Measurements from ENCODE around the gene KCNJ9. TPM values are rescaled to one million over a fixed set of nuclear protein-coding genes. Genes with fewer than 3 reads are reported as not detected.

Gene KCNJ9
- total and polyA plus RNA-seq, 2 of the 13 experiments (the other 11 are each of a cell fraction or from before 2014, with no cell fraction given): not detected

DNA sequence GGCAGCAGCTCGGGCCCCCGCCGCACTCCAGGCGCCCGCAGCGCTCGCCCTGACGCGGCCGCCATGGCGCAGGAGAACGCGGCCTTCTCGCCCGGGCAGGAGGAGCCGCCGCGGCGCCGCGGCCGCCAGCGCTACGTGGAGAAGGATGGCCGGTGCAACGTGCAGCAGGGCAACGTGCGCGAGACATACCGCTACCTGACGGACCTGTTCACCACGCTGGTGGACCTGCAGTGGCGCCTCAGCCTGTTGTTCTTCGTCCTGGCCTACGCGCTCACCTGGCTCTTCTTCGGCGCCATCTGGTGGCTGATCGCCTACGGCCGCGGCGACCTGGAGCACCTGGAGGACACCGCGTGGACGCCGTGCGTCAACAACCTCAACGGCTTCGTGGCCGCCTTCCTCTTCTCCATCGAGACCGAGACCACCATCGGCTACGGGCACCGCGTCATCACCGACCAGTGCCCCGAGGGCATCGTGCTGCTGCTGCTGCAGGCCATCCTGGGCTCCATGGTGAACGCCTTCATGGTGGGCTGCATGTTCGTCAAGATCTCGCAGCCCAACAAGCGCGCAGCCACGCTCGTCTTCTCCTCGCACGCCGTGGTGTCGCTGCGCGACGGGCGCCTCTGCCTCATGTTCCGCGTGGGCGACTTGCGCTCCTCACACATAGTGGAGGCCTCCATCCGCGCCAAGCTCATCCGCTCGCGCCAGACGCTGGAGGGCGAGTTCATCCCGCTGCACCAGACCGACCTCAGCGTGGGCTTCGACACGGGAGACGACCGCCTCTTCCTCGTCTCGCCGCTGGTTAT is 2.8 kb downstream of the KCNJ9 start (continued):
- no peak for TF ChIP-seq CEBPB (IDR thresholded peaks at IDR 0.05; ENCODE audit: borderline replicate concordance, low read depth, low read length)
- TF ChIP-seq RAD21 (CRISPR knock-in tag; IDR thresholded peaks at IDR 0.05): peak; percentile 30; the same call in 1 of the 2 replicates
- TF ChIP-seq, protein P1, sequence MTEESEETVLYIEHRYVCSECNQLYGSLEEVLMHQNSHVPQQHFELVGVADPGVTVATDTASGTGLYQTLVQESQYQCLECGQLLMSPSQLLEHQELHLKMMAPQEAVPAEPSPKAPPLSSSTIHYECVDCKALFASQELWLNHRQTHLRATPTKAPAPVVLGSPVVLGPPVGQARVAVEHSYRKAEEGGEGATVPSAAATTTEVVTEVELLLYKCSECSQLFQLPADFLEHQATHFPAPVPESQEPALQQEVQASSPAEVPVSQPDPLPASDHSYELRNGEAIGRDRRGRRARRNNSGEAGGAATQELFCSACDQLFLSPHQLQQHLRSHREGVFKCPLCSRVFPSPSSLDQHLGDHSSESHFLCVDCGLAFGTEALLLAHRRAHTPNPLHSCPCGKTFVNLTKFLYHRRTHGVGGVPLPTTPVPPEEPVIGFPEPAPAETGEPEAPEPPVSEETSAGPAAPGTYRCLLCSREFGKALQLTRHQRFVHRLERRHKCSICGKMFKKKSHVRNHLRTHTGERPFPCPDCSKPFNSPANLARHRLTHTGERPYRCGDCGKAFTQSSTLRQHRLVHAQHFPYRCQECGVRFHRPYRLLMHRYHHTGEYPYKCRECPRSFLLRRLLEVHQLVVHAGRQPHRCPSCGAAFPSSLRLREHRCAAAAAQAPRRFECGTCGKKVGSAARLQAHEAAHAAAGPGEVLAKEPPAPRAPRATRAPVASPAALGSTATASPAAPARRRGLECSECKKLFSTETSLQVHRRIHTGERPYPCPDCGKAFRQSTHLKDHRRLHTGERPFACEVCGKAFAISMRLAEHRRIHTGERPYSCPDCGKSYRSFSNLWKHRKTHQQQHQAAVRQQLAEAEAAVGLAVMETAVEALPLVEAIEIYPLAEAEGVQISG (CRISPR knock-in tag; IDR thresholded peaks at IDR 0.05): 0 out of 2 replicates have a peak, but pooled peaks have one; percentile 16
- no peak for TF ChIP-seq IKZF4 (CRISPR knock-in tag; IDR thresholded peaks at IDR 0.05; ENCODE audit: borderline replicate concordance, low read depth, not compliant biosample characterization)
- 0 out of 2 replicates have a peak, but pooled peaks have one; percentile 42 for TF ChIP-seq POGZ (CRISPR knock-in tag; IDR thresholded peaks at IDR 0.05)
- TF ChIP-seq ZBTB38 (CRISPR knock-in tag; IDR thresholded peaks at IDR 0.05): peak; percentile 72; the same call in 1 of the 2 replicates
- no peak for TF ChIP-seq SP5 (CRISPR knock-in tag; IDR thresholded peaks at IDR 0.05; ENCODE audit: borderline replicate concordance, low read depth)
- TF ChIP-seq ZNF281 (CRISPR knock-in tag; IDR thresholded peaks at IDR 0.05; ENCODE audit: borderline replicate concordance): no peak
- peak; percentile 48 for TF ChIP-seq STAG1 (CRISPR knock-in tag; IDR thresholded peaks at IDR 0.05)
- TF ChIP-seq, protein P2, sequence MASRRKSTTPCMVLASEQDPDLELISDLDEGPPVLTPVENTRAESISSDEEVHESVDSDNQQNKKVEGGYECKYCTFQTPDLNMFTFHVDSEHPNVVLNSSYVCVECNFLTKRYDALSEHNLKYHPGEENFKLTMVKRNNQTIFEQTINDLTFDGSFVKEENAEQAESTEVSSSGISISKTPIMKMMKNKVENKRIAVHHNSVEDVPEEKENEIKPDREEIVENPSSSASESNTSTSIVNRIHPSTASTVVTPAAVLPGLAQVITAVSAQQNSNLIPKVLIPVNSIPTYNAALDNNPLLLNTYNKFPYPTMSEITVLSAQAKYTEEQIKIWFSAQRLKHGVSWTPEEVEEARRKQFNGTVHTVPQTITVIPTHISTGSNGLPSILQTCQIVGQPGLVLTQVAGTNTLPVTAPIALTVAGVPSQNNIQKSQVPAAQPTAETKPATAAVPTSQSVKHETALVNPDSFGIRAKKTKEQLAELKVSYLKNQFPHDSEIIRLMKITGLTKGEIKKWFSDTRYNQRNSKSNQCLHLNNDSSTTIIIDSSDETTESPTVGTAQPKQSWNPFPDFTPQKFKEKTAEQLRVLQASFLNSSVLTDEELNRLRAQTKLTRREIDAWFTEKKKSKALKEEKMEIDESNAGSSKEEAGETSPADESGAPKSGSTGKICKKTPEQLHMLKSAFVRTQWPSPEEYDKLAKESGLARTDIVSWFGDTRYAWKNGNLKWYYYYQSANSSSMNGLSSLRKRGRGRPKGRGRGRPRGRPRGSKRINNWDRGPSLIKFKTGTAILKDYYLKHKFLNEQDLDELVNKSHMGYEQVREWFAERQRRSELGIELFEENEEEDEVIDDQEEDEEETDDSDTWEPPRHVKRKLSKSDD (CRISPR knock-in tag; IDR thresholded peaks at IDR 0.05; ENCODE audit: low read depth): peak; percentile 86
